ENCODE results near the gene CTR9. TPM values are rescaled to one million over a fixed set of nuclear protein-coding genes. Genes with fewer than 3 reads are reported as not detected.

CTR9 gene
- total and polyA plus RNA-seq, 9 of the 15 experiments (the other 6 are each of a cell fraction or from before 2014, with no cell fraction given) = 25.4 to 79.3 (median 47.3) TPM

DNA sequence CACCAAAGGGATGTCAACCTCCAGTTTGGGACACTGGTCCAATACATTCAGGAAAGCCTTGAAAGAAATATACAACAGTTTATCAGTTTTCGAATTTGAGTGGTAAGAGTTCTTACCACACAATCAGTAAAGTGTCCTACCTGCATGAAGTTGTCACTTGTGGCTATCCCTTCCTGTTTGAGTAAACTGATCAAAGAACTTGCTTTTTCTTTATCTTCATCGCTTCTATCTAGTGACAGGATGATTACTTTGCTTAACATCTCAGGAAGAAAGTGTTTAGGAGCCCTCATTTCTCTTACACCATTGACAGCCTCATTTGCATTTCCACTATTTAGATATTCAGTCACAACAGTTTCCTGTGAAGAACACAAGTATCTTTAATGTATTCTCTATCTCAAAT, 49.2 kb downstream of the CTR9 start:
- H3K27me3 ChIP-seq (ENCODE audit: control insufficient read depth in 2 of 2, insufficient read depth in 2 of 2, low read length in 2 of 2) = no peaks in the 10 kb centered on the region
- 97% methylated on average over 2 of the region's 2 CpGs for WGBS (ENCODE audit: insufficient coverage, low coverage, missing lambda C conversion rate)
- no peaks in the 10 kb centered on the region for H3K9me3 ChIP-seq (replicated peaks; ENCODE audit: control insufficient read depth, insufficient read depth, low read depth, low read length)
- ChIA-PET POLR2A (interaction anchor here (0.6 to 5.6 kb wide), 4 partner anchors 9 to 324 kb away, joined by 3 to 105 read pairs (median 4); partner anchors contain the start of gene EIF4G2), CTCF (ENCODE audit: low intra/inter-chr PET ratio) (no interaction called here)
- TSS peak; percentile 11 for BruUV-seq (replicated peaks)
- no peak overlapping the region for H3K4me3 ChIP-seq
- TF ChIP-seq SETDB1 (IDR thresholded peaks at IDR 0.05; ENCODE audit: low read length) = no peak
- no peak for DNase-seq (ENCODE audit: extremely low read depth in 1 of 4, low spot score in 3 of 4)
- H3K4me1 ChIP-seq (replicated peaks in 1 of 2; ENCODE audit: control insufficient read depth in 2 of 2, insufficient read depth in 2 of 2, low read length in 2 of 2) = no peaks in the 10 kb centered on the region
- H3K9ac ChIP-seq (ENCODE audit: insufficient read depth in 1 of 2, low read depth in 2 of 2, low read length in 2 of 2) = no peak overlapping the region
- H3K27ac ChIP-seq (ENCODE audit: extremely low read depth, low read depth, low read length) = no peak overlapping the region
- H3K9me1 ChIP-seq (ENCODE audit: control insufficient read depth, insufficient read depth, low read length) = no peaks in the 10 kb centered on the region
- no peak overlapping the region for H2AFZ ChIP-seq (ENCODE audit: low read depth, low read length)
- peaks cover 12% of the 10 kb centered on the region; the same call in 1 of the 2 replicates for H4K20me1 ChIP-seq (replicated peaks; ENCODE audit: control insufficient read depth, insufficient read depth, low read length)
- no peak for ATAC-seq
- no peak for FAIRE-seq
- peaks cover 97% of the 10 kb centered on the region for H3K36me3 ChIP-seq (ENCODE audit: control insufficient read depth, insufficient read depth, low read length)
- in situ Hi-C loops (cut with MboI) = no loop called here
- H3K4me2 ChIP-seq (ENCODE audit: insufficient read depth, low read length) = no peak overlapping the region
- intact Hi-C loops (cut with micrococcal nuclease) = no loop called here
- H3K79me2 ChIP-seq (ENCODE audit: control insufficient read depth, insufficient read depth, low read length) = peaks cover 19% of the 10 kb centered on the region

DNA sequence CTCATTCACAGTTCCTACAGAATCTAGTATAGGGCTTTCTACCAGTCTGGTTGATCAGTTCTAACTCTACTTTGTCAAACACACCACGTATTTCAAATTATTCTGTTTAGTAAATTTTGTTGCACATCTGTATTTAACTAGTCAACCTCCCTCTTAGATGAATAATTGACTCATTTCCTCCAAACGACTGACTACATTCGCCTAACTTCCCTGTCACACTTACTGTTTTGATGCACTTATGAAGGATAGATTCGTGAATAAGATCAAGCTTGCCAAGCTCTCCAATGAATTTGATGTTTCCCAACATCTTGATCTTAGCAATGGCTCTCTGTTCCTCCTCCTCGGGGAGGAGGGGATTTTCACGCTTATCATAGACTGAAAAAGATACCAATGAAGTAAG, 52.6 kb downstream of the CTR9 start:
- H3K4me3 ChIP-seq = no peak overlapping the region
- WGBS (ENCODE audit: insufficient coverage, low coverage, missing lambda C conversion rate) = 92% methylated on average over 6 of the region's 6 CpGs
- intact Hi-C loops (cut with micrococcal nuclease) = no loop called here
- H3K9ac ChIP-seq (ENCODE audit: insufficient read depth in 1 of 2, low read depth in 2 of 2, low read length in 2 of 2) = no peak overlapping the region
- DNase-seq (ENCODE audit: extremely low read depth in 1 of 4, low spot score in 3 of 4) (no peak), ATAC-seq (no peak), FAIRE-seq (no peak)
- no peaks in the 10 kb centered on the region for H3K9me3 ChIP-seq (replicated peaks; ENCODE audit: control insufficient read depth, insufficient read depth, low read depth, low read length)
- in situ Hi-C loops (cut with MboI) = no loop called here
- H3K4me1 ChIP-seq (replicated peaks in 1 of 2; ENCODE audit: control insufficient read depth in 2 of 2, insufficient read depth in 2 of 2, low read length in 2 of 2) = peaks cover 6 to 13% of the 10 kb centered on the region in 2 experiments; a peak in 3 of 5 replicates
- ChIA-PET CTCF (ENCODE audit: low intra/inter-chr PET ratio) (no interaction called here), POLR2A (interaction anchor here (0.6 to 7.7 kb wide), 16 partner anchors 8 to 225 kb away, joined by 3 to 82 read pairs (median 4); partner anchors contain the start of genes CTR9 and ZBED5)
- H3K27ac ChIP-seq (ENCODE audit: extremely low read depth, low read depth, low read length) = no peak overlapping the region
- peaks cover 52% of the 10 kb centered on the region for H3K79me2 ChIP-seq (ENCODE audit: control insufficient read depth, insufficient read depth, low read length)
- no peaks in the 10 kb centered on the region for H3K27me3 ChIP-seq (ENCODE audit: control insufficient read depth in 2 of 2, insufficient read depth in 2 of 2, low read length in 2 of 2)
- no peak overlapping the region for H3K4me2 ChIP-seq (ENCODE audit: insufficient read depth, low read length)
- TF ChIP-seq ILF3 (IDR thresholded peaks at IDR 0.05; ENCODE audit: borderline replicate concordance) (0 out of 2 replicates have a peak, but pooled peaks have one; percentile 25), SP1 (CRISPR knock-in tag; IDR thresholded peaks at IDR 0.05) (peak; percentile 36; the same call in 1 of the 2 replicates), GATAD2A (IDR thresholded peaks at IDR 0.05) (no peak)
- H2AFZ ChIP-seq (ENCODE audit: low read depth, low read length) = no peak overlapping the region
- H4K20me1 ChIP-seq (replicated peaks; ENCODE audit: control insufficient read depth, insufficient read depth, low read length) = peaks cover 3% of the 10 kb centered on the region; the same call in 1 of the 2 replicates
- H3K9me1 ChIP-seq (ENCODE audit: control insufficient read depth, insufficient read depth, low read length) = no peaks in the 10 kb centered on the region
- BruUV-seq (replicated peaks) = no TSS peak
- H3K36me3 ChIP-seq (ENCODE audit: control insufficient read depth, insufficient read depth, low read length) = peaks cover 91% of the 10 kb centered on the region
